Fibroblast of the aortic adventitia (primary cell): Measurements from ENCODE around the gene EPB41L4B. TPM values are rescaled to one million over a fixed set of nuclear protein-coding genes. Genes with fewer than 3 reads are reported as not detected.

ENCODE experiments used
- DNase-seq: peaks from one replicate; pipeline ENCODE4 v3.0.0-alpha.2; 2010; ENCODE audit warnings: low read depth
- H3K4me3 ChIP-seq: 2 replicates; pipeline ENCODE4 v1.5.1; 2011; ENCODE audit warnings: low read depth, mild to moderate bottlenecking, control low read depth, low read length, moderate library complexity
- total RNA-seq: library from RNA; depleted of rRNA; stranded (reverse); fragments of >200 nt; gene quantifications from 2 replicates; pipeline ENCODE4 v1.2.3, GENCODE V29; 2012; ENCODE audit warnings: low replicate concordance
- TF ChIP-seq, protein P1 (sequence below): IDR thresholded peaks from 2 replicates; pipeline ENCODE4 v1.5.1; 2011; ENCODE audit warnings: mild to moderate bottlenecking, low read length, control low read depth, inconsistent platforms; ENCODE audit not compliant: insufficient read depth

Gene EPB41L4B
- total RNA-seq, 1 donor, result 1.8 TPM

DNA sequence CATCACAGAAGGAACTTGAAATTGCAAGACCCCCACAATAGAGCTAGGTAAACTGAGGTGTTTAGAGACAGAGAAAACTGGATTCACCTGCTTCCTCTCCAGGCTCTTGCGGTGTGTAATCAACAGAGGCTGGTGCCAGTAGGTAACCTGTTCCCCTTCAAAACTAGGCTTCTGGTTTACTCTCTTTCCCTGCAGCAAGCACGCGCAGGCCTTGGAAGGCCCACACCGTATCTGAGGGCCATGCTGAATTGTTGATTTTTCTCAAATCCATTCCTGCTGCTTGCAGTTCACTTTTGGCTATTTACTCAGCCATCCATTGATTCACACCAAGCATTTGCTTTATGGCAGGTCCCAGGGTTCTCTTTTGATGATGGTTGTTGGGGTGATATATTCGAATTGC is 153.1 kb downstream of the EPB41L4B start:
- H3K4me3 ChIP-seq, result no peak overlapping the region
- no peak for DNase-seq
- TF ChIP-seq, protein P1, sequence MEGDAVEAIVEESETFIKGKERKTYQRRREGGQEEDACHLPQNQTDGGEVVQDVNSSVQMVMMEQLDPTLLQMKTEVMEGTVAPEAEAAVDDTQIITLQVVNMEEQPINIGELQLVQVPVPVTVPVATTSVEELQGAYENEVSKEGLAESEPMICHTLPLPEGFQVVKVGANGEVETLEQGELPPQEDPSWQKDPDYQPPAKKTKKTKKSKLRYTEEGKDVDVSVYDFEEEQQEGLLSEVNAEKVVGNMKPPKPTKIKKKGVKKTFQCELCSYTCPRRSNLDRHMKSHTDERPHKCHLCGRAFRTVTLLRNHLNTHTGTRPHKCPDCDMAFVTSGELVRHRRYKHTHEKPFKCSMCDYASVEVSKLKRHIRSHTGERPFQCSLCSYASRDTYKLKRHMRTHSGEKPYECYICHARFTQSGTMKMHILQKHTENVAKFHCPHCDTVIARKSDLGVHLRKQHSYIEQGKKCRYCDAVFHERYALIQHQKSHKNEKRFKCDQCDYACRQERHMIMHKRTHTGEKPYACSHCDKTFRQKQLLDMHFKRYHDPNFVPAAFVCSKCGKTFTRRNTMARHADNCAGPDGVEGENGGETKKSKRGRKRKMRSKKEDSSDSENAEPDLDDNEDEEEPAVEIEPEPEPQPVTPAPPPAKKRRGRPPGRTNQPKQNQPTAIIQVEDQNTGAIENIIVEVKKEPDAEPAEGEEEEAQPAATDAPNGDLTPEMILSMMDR, result no peak

DNA sequence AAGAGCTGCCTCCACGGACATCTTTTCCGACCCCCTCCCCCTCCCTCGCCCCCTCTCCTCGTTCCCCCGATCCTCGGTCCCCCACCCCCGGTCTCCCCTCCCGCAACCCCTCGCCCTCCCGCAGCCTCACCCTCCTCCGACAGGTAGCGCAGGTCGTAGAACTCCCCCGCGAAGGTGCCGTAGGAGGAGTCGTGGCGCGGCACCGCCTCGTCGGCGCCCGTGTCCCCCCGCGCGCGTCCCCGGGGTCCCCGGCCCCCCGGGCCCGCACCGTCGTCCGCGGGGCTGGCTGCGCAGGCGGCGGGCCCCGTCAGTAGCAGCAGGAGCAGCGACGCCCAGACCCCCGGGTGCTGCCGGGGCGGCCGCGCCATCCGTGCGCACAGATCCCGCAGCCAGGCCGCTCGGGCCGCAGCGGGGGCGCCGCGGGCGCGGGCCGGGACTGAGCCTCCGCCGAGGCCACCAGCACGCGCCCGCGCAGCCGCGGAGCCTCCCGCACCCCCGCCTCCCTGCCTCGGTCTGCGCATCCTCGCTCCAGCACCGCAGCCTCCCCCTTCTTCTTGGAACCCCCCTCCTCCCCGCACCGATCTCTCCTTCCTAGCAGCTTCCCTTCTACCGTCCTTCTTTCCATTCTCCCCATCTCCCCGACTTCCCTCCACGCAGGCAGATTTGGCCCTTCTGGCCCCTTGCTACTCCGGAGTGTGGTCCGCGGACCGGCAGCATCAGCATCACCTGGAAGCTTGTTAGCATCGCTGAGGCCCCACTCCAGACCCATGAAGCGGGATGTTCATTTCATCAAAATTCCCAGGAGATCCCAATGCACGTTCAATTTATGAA is 153.9 kb downstream of the EPB41L4B start, which contains the start of gene FRRS1L:
Gene FRRS1L (minus strand): TSS at position 479 of the 831 bp plus-strand sequence. CDS start 111 bp downstream, at position 368.
- TF ChIP-seq, protein P1, result no peak
- DNase-seq, result no peak
- peak within 1 kb of the TSS; percentile 17 for H3K4me3 ChIP-seq

DNA sequence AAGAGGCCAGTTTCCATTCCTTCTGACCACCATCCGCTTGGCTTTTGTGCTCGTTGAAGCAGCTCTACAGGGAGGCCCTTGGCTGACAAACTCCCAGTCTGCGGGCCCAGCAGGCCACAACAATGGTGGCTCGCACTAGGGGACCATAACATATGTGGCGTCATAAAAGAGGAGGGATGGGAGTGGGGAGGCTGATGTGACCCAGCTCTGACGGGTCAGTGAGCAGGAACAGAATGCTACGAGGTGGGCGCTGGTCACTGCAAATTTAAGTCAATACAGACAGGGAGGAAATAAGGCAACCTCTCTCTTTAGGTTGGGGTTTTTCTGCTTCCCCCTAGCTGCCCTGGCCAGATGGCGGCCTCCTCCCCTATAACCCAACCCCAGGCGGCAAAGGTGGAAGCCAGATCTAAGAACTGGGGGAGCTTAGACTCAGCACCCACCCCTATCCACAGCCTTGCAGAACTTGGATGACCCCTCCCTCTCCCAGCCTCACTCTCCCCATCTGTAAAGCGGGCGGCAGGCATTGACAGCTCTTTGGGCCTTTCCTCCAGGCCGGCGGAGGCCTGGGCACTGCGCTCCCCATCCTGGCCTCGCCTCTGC is 154.6 kb downstream of the EPB41L4B start:
- no peak for DNase-seq
- H3K4me3 ChIP-seq, result no peak overlapping the region
- TF ChIP-seq, protein P1, result no peak

DNA sequence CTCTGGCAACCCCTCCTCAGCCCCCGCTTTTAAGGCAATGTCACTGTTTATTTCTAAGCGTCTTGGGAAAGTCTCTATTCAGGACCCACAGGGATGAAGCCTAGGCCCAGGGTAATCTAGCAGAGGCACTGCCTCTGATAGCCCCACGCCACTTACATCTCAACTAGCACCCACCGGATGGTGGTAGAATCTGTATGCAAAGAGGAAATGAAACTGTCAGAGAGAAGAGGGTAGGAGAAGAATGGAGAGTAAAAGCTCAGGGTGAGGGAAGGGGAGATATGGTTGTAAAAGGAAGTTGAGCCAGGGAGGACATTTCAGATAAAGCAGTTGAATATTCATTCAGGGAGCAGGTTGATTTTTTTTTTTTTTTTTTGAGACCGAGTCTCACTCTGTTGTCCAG is 156.8 kb downstream of the EPB41L4B start:
- DNase-seq, result no peak
- TF ChIP-seq, protein P1, result no peak
- H3K4me3 ChIP-seq, result no peak overlapping the region

DNA sequence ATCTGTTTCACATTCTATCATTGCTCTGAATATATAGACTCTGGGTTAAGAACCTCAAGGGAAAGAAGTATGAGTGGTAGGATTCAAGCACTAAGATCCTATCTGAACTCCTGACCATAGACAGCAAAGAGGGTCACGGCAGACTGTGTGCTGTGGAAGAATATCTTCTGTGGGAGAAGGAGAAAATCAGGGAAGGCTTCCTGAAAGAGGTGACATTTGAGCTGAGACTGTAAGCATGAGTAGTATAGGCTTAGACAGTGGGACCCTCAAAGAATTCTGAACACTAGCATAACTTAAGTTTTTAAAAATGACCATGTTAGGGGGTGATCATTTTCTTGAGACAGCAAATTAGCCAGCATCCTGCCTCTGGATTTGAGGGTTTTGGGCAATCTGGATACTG is 157.7 kb downstream of the EPB41L4B start:
- no peak overlapping the region for H3K4me3 ChIP-seq
- DNase-seq, result no peak
- TF ChIP-seq, protein P1, result no peak

DNA sequence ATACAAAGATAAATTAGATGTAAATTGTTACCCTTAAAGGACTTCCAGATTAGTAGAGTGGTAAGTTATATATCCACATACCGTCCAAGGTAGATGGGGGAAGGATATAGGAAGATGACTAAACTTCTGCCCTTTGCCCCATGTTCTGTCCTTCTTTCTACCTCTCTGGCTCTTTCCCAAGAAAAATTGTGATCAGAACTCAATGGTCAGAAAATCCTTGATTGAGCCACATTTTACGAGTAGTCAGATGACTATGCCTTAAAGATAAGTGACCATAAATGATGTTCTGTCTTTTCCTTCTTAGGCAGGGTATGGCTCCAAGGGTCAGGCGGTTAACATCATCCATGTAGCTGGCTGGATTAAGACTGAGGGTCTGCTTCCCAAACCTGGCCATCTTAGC is 158.2 kb downstream of the EPB41L4B start:
- TF ChIP-seq, protein P1, result no peak
- H3K4me3 ChIP-seq, result no peak overlapping the region
- no peak for DNase-seq
